GM19193 (cell line): Measurements from ENCODE around the gene PLK3.

Source experiments
- POLR2A ChIP-seq: IDR thresholded peaks from 4 replicates; pipeline ENCODE4 v1.6.1; 2011; ENCODE audit not compliant: insufficient read depth, insufficient read length; ENCODE audit errors: extremely low read depth

The PLK3 gene

GRCh38 chr1:44854970-44855369, 54.8 kb downstream of the PLK3 start:
- no peak for TF ChIP-seq POLR2A
